Endothelial cell of umbilical vein (primary cell): Measurements from ENCODE around the gene URM1.

Experiments
- CTCF ChIP-seq, 2 donors: IDR thresholded peaks; 1 replicate in 1 of 2; 2 replicates in 1 of 2; pipeline ENCODE4 v1.5.1; 2011; ENCODE audit warnings: low read length in 2 of 2, mild to moderate bottlenecking in 2 of 2, moderate library complexity in 2 of 2, control low read depth in 1 of 2, inconsistent platforms in 1 of 2, low read depth in 1 of 2; ENCODE audit not compliant: insufficient read depth in 1 of 2; ENCODE audit errors: extremely low read depth in 1 of 2
- POLR2AphosphoS5 ChIP-seq: IDR thresholded peaks from 2 replicates; pipeline ENCODE4 v1.6.1; 2012; ENCODE audit warnings: low read depth, mild to moderate bottlenecking, control low read depth, low read length, moderate library complexity; ENCODE audit not compliant: insufficient read depth

DNA sequence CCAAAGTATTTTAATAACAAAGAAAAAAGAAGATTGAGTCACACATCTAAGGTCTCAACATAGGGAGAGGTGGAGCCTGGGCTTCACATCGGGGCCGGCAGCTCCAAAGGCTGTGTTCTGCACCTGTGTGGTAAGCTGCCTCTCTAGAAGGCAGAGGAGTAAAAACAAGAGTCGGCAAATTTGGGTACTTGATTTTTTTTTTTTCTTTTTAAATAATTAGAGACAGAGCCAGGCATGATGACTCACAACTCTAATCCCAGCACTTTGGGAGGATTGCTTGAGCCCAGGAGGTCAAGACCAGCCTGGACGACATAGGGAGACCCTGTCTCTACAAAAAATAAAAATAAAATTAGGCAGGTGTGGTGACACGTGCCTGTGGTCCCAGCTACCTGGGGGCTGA, 4.7 kb downstream of the URM1 start:
- TF ChIP-seq POLR2AphosphoS5 (no peak), CTCF (IDR thresholded peaks at IDR 0.05; ENCODE audit: extremely low read depth in 1 of 2, insufficient read depth in 1 of 2, low read depth in 1 of 2, low read length in 2 of 2) (no peak)
